ENCODE measurements around the gene CACNA2D3. TPM values are rescaled to one million over a fixed set of nuclear protein-coding genes. Genes with fewer than 3 reads are reported as not detected.
A peak's percentile ranks its signal among the peaks of the same experiment; 100 is the strongest.

The CACNA2D3 gene
- total and polyA plus RNA-seq, 4 donors, result 14.1 to 34.5 (median 33.4) TPM

GRCh38 chr3:54125300-54125699 is 2.9 kb downstream of the CACNA2D3 start:
- Histone ChIP-seq H3K36me3 (ENCODE audit: control insufficient read depth, insufficient read depth, low read length) (no peaks in the 10 kb centered on the region), H3K27me3 (ENCODE audit: control insufficient read depth, insufficient read depth, low read length) (peaks cover 40% of the 10 kb centered on the region), H3K9me3 (ENCODE audit: control insufficient read depth, insufficient read depth, low read length) (no peaks in the 10 kb centered on the region), H3K27ac (ENCODE audit: low read depth, low read length) (no peak overlapping the region), H3K4me1 (ENCODE audit: control insufficient read depth, insufficient read depth, low read length) (peaks cover 24% of the 10 kb centered on the region), H3K4me3 (ENCODE audit: low read depth, low read length) (no peak overlapping the region)
- 51% methylated on average over 4 of the region's 4 CpGs for WGBS (ENCODE audit: insufficient coverage)
- DNase-seq (ENCODE audit: low read depth in 4 of 6, low spot score in 6 of 6), result peak in 1 of 6 donors; percentile 37

GRCh38 chr3:54126551-54126950 is 4.2 kb downstream of the CACNA2D3 start:
- peak in 1 of 6 donors; percentile 56 for DNase-seq (ENCODE audit: low read depth in 4 of 6, low spot score in 6 of 6)
- Histone ChIP-seq H3K4me1 (ENCODE audit: control insufficient read depth, insufficient read depth, low read length) (peaks cover 12% of the 10 kb centered on the region), H3K27me3 (ENCODE audit: control insufficient read depth, insufficient read depth, low read length) (peaks cover 29% of the 10 kb centered on the region), H3K27ac (ENCODE audit: low read depth, low read length) (no peak overlapping the region), H3K9me3 (ENCODE audit: control insufficient read depth, insufficient read depth, low read length) (no peaks in the 10 kb centered on the region), H3K36me3 (ENCODE audit: control insufficient read depth, insufficient read depth, low read length) (no peaks in the 10 kb centered on the region), H3K4me3 (ENCODE audit: low read depth, low read length) (no peak overlapping the region)
- WGBS (ENCODE audit: insufficient coverage), result 67% methylated on average over 3 of the region's 7 CpGs

- Histone ChIP-seq H3K27ac (ENCODE audit: low read depth, low read length) (no peak overlapping the region), H3K4me1 (ENCODE audit: control insufficient read depth, insufficient read depth, low read length) (peaks cover 12% of the 10 kb centered on the region), H3K36me3 (ENCODE audit: control insufficient read depth, insufficient read depth, low read length) (no peaks in the 10 kb centered on the region), H3K4me3 (ENCODE audit: low read depth, low read length) (no peak overlapping the region), H3K9me3 (ENCODE audit: control insufficient read depth, insufficient read depth, low read length) (no peaks in the 10 kb centered on the region), H3K27me3 (ENCODE audit: control insufficient read depth, insufficient read depth, low read length) (peaks cover 29% of the 10 kb centered on the region)
- no CpG with 5 or more reads among the region's 6 CpGs for WGBS (ENCODE audit: insufficient coverage)
- DNase-seq (ENCODE audit: low read depth in 4 of 6, low spot score in 6 of 6), result no peak
These were observed 5.2 kb downstream of the CACNA2D3 start for GRCh38 chr3:54127499-54128056.

GRCh38 chr3:54131026-54131605 is 8.8 kb downstream of the CACNA2D3 start:
- Histone ChIP-seq H3K9me3 (ENCODE audit: control insufficient read depth, insufficient read depth, low read length) (no peaks in the 10 kb centered on the region), H3K27ac (ENCODE audit: low read depth, low read length) (no peak overlapping the region), H3K36me3 (ENCODE audit: control insufficient read depth, insufficient read depth, low read length) (no peaks in the 10 kb centered on the region), H3K27me3 (ENCODE audit: control insufficient read depth, insufficient read depth, low read length) (no peaks in the 10 kb centered on the region), H3K4me1 (ENCODE audit: control insufficient read depth, insufficient read depth, low read length) (peaks cover 13% of the 10 kb centered on the region), H3K4me3 (ENCODE audit: low read depth, low read length) (no peak overlapping the region)
- 79% methylated on average over 2 of the region's 4 CpGs for WGBS (ENCODE audit: insufficient coverage)
- no peak for DNase-seq (ENCODE audit: low read depth in 4 of 6, low spot score in 6 of 6)

- WGBS (ENCODE audit: insufficient coverage), result 90% methylated on average over 2 of the region's 8 CpGs
- H3K4me3 ChIP-seq (ENCODE audit: low read depth, low read length), result no peak overlapping the region
- no peaks in the 10 kb centered on the region for H3K27me3 ChIP-seq (ENCODE audit: control insufficient read depth, insufficient read depth, low read length)
- peaks cover 19% of the 10 kb centered on the region for H3K4me1 ChIP-seq (ENCODE audit: control insufficient read depth, insufficient read depth, low read length)
- H3K36me3 ChIP-seq (ENCODE audit: control insufficient read depth, insufficient read depth, low read length), result no peaks in the 10 kb centered on the region
- no peak overlapping the region for H3K27ac ChIP-seq (ENCODE audit: low read depth, low read length)
- no peaks in the 10 kb centered on the region for H3K9me3 ChIP-seq (ENCODE audit: control insufficient read depth, insufficient read depth, low read length)
- peak in 1 of 6 donors; percentile 65 for DNase-seq (ENCODE audit: low read depth in 4 of 6, low spot score in 6 of 6)
These were observed 9.5 kb downstream of the CACNA2D3 start for GRCh38 chr3:54131890-54132289.

- 98% methylated on average over 3 of the region's 3 CpGs for WGBS (ENCODE audit: insufficient coverage)
- peaks cover 20% of the 10 kb centered on the region for H3K4me1 ChIP-seq (ENCODE audit: control insufficient read depth, insufficient read depth, low read length)
- H3K4me3 ChIP-seq (ENCODE audit: low read depth, low read length), result no peak overlapping the region
- no peak for DNase-seq (ENCODE audit: low read depth in 4 of 6, low spot score in 6 of 6)
- no peaks in the 10 kb centered on the region for H3K27me3 ChIP-seq (ENCODE audit: control insufficient read depth, insufficient read depth, low read length)
- H3K36me3 ChIP-seq (ENCODE audit: control insufficient read depth, insufficient read depth, low read length), result no peaks in the 10 kb centered on the region
- no peak overlapping the region for H3K27ac ChIP-seq (ENCODE audit: low read depth, low read length)
- H3K9me3 ChIP-seq (ENCODE audit: control insufficient read depth, insufficient read depth, low read length), result no peaks in the 10 kb centered on the region
These were observed 10.3 kb downstream of the CACNA2D3 start for GRCh38 chr3:54132685-54133084.

- no peaks in the 10 kb centered on the region for H3K36me3 ChIP-seq (ENCODE audit: control insufficient read depth, insufficient read depth, low read length)
- DNase-seq (ENCODE audit: low read depth in 4 of 6, low spot score in 6 of 6), result no peak
- H3K27me3 ChIP-seq (ENCODE audit: control insufficient read depth, insufficient read depth, low read length), result no peaks in the 10 kb centered on the region
- H3K4me3 ChIP-seq (ENCODE audit: low read depth, low read length), result no peak overlapping the region
- H3K4me1 ChIP-seq (ENCODE audit: control insufficient read depth, insufficient read depth, low read length), result peaks cover 20% of the 10 kb centered on the region
- no peaks in the 10 kb centered on the region for H3K9me3 ChIP-seq (ENCODE audit: control insufficient read depth, insufficient read depth, low read length)
- 77% methylated on average over 3 of the region's 5 CpGs for WGBS (ENCODE audit: insufficient coverage)
- no peak overlapping the region for H3K27ac ChIP-seq (ENCODE audit: low read depth, low read length)
These were observed 10.8 kb downstream of the CACNA2D3 start for GRCh38 chr3:54133196-54133595.

- Histone ChIP-seq H3K4me3 (ENCODE audit: low read depth, low read length) (no peak overlapping the region), H3K36me3 (ENCODE audit: control insufficient read depth, insufficient read depth, low read length) (no peaks in the 10 kb centered on the region), H3K9me3 (ENCODE audit: control insufficient read depth, insufficient read depth, low read length) (no peaks in the 10 kb centered on the region), H3K27ac (ENCODE audit: low read depth, low read length) (no peak overlapping the region), H3K27me3 (ENCODE audit: control insufficient read depth, insufficient read depth, low read length) (no peaks in the 10 kb centered on the region), H3K4me1 (ENCODE audit: control insufficient read depth, insufficient read depth, low read length) (peaks cover 23% of the 10 kb centered on the region)
- 82% methylated on average over 4 of the region's 8 CpGs for WGBS (ENCODE audit: insufficient coverage)
- no peak for DNase-seq (ENCODE audit: low read depth in 4 of 6, low spot score in 6 of 6)
These were observed 11.8 kb downstream of the CACNA2D3 start for GRCh38 chr3:54134155-54134554.

GRCh38 chr3:54134713-54135112 is 12.4 kb downstream of the CACNA2D3 start:
- no peaks in the 10 kb centered on the region for H3K36me3 ChIP-seq (ENCODE audit: control insufficient read depth, insufficient read depth, low read length)
- no peaks in the 10 kb centered on the region for H3K27me3 ChIP-seq (ENCODE audit: control insufficient read depth, insufficient read depth, low read length)
- H3K4me1 ChIP-seq (ENCODE audit: control insufficient read depth, insufficient read depth, low read length), result peaks cover 24% of the 10 kb centered on the region
- H3K4me3 ChIP-seq (ENCODE audit: low read depth, low read length), result no peak overlapping the region
- H3K27ac ChIP-seq (ENCODE audit: low read depth, low read length), result no peak overlapping the region
- H3K9me3 ChIP-seq (ENCODE audit: control insufficient read depth, insufficient read depth, low read length), result no peaks in the 10 kb centered on the region
- peak in 1 of 6 donors; percentile 67 for DNase-seq (ENCODE audit: low read depth in 4 of 6, low spot score in 6 of 6)
- 76% methylated on average over 12 of the region's 12 CpGs for WGBS (ENCODE audit: insufficient coverage)

- H3K4me1 ChIP-seq (ENCODE audit: control insufficient read depth, insufficient read depth, low read length), result peaks cover 24% of the 10 kb centered on the region
- H3K27ac ChIP-seq (ENCODE audit: low read depth, low read length), result no peak overlapping the region
- H3K36me3 ChIP-seq (ENCODE audit: control insufficient read depth, insufficient read depth, low read length), result no peaks in the 10 kb centered on the region
- no peaks in the 10 kb centered on the region for H3K9me3 ChIP-seq (ENCODE audit: control insufficient read depth, insufficient read depth, low read length)
- H3K27me3 ChIP-seq (ENCODE audit: control insufficient read depth, insufficient read depth, low read length), result no peaks in the 10 kb centered on the region
- H3K4me3 ChIP-seq (ENCODE audit: low read depth, low read length), result no peak overlapping the region
- WGBS (ENCODE audit: insufficient coverage), result 30% methylated on average over 2 of the region's 5 CpGs
- peak in 1 of 6 donors; percentile 84 for DNase-seq (ENCODE audit: low read depth in 4 of 6, low spot score in 6 of 6)
These were observed 15.0 kb downstream of the CACNA2D3 start for GRCh38 chr3:54137311-54137710.
